Progenitor cell of endocrine pancreas (in vitro differentiated cells): ENCODE results near the gene MED12L. TPM values are rescaled to one million over a fixed set of nuclear protein-coding genes. Genes with fewer than 3 reads are reported as not detected.
"Not testable (repeated sequence)": the region's sequence is repeated elsewhere in the genome, so short reads cannot be mapped to it uniquely, and the experiment has no call there.

Experiments used
- DNase-seq: peaks from one replicate; pipeline ENCODE4 v3.0.0; 2021; ENCODE audit warnings: low spot score; ENCODE audit not compliant: unreplicated experiment
- H3K27ac Mint-ChIP-seq: 2 replicates; pipeline ENCODE4 v1.8.0; 2021; ENCODE audit warnings: mild to moderate bottlenecking, moderate library complexity, mixed read lengths
- H3K27me3 Mint-ChIP-seq: 2 replicates; pipeline ENCODE4 v1.8.0; 2021; ENCODE audit warnings: mixed read lengths
- H3K36me3 Mint-ChIP-seq: 2 replicates; pipeline ENCODE4 v1.8.0; 2022; ENCODE audit warnings: mixed read lengths; ENCODE audit not compliant: insufficient read depth
- H3K4me1 Mint-ChIP-seq: 2 replicates; pipeline ENCODE4 v1.8.0; 2021; ENCODE audit warnings: low read depth, mixed read lengths
- H3K4me3 Mint-ChIP-seq: 2 replicates; pipeline ENCODE4 v1.8.0; 2021; ENCODE audit warnings: low read depth, mild to moderate bottlenecking, moderate library complexity, mixed read lengths
- H3K9me3 Mint-ChIP-seq: 2 replicates; pipeline ENCODE4 v1.8.0; 2021; ENCODE audit warnings: low read depth, mixed read lengths
- total RNA-seq: library from RNA; stranded (reverse); gene quantifications from 2 replicates; pipeline ENCODE4 v1.2.1, GENCODE V29; 2021
- TF ChIP-seq, protein P1 (sequence below): fragments of 200-600 bp; sonication (generic); IDR thresholded peaks from one replicate; pipeline ENCODE4 v1.5.0; 2021; ENCODE audit warnings: antibody characterized with exemption, mild to moderate bottlenecking; ENCODE audit not compliant: unreplicated experiment

MED12L gene
- total RNA-seq, 1 donor from 2014 or later = 8.9 TPM

DNA sequence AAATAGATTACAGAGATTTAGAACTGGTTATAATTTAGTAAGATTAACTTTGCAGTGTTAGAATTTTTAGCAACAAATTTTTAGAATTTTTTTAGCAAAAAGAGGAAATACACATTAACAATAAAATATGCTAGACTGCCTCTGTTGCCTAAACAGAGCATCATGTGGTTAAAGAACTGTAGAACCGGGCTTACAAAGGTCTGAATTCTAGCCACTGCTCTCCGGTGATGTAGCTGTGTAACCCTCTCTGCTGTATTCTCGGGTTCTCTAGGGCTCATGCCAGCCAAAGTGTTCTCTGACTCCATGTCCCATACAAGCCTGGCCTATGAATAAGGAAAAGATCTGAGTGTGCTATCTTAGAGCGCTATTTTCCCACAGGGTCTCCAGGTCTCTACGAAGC is 302.0 kb downstream of the MED12L start:
- Mint-ChIP-seq H3K36me3 (no peaks in the 10 kb centered on the region), H3K27me3 (no peaks in the 10 kb centered on the region)

DNA sequence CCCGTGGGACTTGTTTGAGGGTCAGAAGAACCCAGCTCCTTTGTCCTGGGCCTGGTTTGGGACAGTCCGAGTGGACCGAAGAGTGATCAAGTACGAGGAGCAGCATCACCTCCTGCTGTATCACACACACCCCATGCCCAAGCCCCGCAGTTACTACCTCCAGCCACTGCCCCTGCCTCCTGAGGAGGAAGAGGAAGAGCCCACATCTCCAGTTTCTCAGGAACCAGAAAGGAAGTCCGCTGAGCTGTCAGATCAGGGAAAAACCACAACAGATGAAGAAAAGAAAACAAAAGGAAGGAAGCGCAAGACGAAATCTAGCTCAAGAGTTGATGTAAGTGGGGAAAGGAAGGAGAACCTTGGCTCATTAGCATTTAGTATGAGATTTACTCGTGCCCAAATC is 302.4 kb downstream of the MED12L start:
- Mint-ChIP-seq H3K4me1 (peaks cover 6% of the 10 kb centered on the region), H3K36me3 (no peaks in the 10 kb centered on the region), H3K9me3 (no peaks in the 10 kb centered on the region), H3K4me3 (no peak overlapping the region), H3K27ac (peak overlapping the region; percentile 25), H3K27me3 (no peaks in the 10 kb centered on the region)
- TF ChIP-seq, protein P1, sequence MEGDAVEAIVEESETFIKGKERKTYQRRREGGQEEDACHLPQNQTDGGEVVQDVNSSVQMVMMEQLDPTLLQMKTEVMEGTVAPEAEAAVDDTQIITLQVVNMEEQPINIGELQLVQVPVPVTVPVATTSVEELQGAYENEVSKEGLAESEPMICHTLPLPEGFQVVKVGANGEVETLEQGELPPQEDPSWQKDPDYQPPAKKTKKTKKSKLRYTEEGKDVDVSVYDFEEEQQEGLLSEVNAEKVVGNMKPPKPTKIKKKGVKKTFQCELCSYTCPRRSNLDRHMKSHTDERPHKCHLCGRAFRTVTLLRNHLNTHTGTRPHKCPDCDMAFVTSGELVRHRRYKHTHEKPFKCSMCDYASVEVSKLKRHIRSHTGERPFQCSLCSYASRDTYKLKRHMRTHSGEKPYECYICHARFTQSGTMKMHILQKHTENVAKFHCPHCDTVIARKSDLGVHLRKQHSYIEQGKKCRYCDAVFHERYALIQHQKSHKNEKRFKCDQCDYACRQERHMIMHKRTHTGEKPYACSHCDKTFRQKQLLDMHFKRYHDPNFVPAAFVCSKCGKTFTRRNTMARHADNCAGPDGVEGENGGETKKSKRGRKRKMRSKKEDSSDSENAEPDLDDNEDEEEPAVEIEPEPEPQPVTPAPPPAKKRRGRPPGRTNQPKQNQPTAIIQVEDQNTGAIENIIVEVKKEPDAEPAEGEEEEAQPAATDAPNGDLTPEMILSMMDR = no peak
- no peak for DNase-seq

More for the DNA sequence above, 302.0 kb downstream of the MED12L start:
- H3K4me1 Mint-ChIP-seq = peaks cover 6% of the 10 kb centered on the region
- H3K9me3 Mint-ChIP-seq = no peaks in the 10 kb centered on the region
- no peak overlapping the region for H3K4me3 Mint-ChIP-seq
- peak overlapping the region; percentile 25 for H3K27ac Mint-ChIP-seq
- TF ChIP-seq, protein P1 = no peak
- DNase-seq = no peak

DNA sequence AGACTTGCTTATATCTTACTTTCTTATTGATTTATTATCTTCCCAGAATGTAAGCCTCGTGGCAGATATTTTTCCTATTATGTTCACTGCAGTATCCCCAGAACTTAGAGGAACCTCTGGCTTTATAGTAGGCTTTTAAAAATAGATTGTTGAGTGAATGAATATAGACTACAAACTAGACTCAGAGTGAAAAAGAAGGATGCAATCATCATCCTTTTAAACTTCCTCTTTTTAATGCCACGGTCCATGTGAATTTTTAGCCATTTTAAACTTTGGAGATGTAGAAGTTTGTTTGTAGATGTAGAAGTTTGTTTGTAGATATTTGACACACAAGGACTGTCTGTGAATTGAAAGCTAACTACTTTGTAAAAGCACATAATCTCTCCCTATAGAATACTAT is 306.3 kb downstream of the MED12L start:
- TF ChIP-seq, protein P1 = no peak
- Mint-ChIP-seq H3K27ac (no peak overlapping the region), H3K9me3 (peaks cover 3% of the 10 kb centered on the region), H3K27me3 (no peaks in the 10 kb centered on the region), H3K36me3 (peaks cover 3% of the 10 kb centered on the region), H3K4me1 (no peaks in the 10 kb centered on the region), H3K4me3 (no peak overlapping the region)
- DNase-seq = no peak

DNA sequence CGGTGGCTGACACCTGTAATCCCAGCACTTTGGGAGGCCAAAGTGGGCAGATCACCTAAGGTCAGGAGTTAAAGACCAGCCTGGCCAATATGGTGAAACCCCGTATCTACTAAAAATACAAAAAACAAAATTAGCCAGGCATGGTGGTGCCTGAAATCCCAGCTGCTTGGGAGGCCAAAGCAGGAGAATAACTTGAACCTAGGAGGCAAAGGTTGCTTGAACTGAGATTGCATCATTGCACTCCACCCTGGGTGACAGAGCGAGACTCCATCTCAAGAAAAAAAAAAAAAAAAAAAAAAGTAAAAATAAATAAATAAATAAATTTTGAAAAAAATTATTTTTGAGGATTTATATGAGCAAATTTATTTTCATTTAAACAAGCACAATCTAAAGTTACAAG is 306.7 kb downstream of the MED12L start:
- H3K27me3 Mint-ChIP-seq = not testable (repeated sequence)

DNA sequence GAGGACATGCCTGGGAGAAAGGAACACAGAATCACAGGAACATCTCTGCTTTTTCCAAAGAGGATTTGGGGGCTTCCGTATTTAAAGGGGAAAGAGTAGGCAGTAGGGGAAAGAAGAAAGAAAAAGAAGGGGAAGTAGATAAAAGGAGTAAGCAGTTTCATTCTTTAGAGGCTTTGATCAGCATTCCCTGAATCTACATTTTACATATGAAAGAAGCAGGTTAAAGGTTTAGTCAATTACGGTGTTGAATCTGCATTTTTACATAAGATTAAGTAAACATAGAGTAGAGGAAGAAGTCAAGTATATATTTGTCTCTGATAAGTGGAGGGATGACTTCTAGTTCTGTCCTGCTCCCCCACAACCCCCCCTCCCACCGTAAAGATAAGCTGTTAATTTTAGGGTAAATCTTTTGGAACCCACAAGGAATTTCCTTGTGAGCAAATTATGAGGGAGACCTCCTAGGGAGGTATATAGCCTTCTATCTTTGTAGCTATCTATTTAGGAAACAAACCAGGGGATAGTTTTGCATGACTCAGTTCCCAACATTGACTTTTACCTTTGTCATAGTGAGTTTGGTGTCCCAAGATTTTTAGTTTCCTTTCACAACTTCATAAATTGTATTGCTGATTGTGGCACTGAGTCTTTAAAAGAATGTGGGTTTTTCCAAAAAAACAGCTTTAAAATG is 307.8 kb downstream of the MED12L start:
- Mint-ChIP-seq H3K4me1 (no peaks in the 10 kb centered on the region), H3K9me3 (peaks cover 3% of the 10 kb centered on the region), H3K36me3 (peaks cover 3% of the 10 kb centered on the region), H3K27ac (no peak overlapping the region), H3K27me3 (no peaks in the 10 kb centered on the region), H3K4me3 (no peak overlapping the region)
- TF ChIP-seq, protein P1 = no peak
- DNase-seq = no peak

More for the DNA sequence above, 306.7 kb downstream of the MED12L start:
- H3K4me1 Mint-ChIP-seq, H3K36me3 Mint-ChIP-seq, H3K27ac Mint-ChIP-seq, H3K4me3 Mint-ChIP-seq, H3K9me3 Mint-ChIP-seq, DNase-seq: not testable (repeated sequence)

DNA sequence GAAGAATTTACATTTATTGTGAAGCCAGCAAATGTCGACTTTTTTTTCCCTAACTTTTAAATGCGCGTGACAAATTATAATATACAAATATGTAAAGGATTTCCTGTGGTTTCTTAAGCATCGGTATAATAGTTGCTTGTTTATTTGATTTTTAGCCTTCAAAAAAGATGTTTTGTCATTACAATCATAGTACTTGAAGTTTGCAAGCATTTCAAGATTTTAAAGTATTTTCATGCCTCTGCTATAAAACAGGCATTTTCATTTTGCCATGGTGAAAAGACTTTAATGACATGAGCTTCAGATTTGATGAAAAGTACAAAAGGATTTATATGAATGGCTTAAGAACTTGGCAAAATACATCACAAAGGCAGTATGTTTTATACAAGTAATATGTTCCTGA is 308.5 kb downstream of the MED12L start:
- Mint-ChIP-seq H3K9me3 (peaks cover 3% of the 10 kb centered on the region), H3K4me3 (no peak overlapping the region), H3K27me3 (no peaks in the 10 kb centered on the region), H3K4me1 (no peaks in the 10 kb centered on the region), H3K36me3 (peaks cover 3% of the 10 kb centered on the region), H3K27ac (no peak overlapping the region)
- DNase-seq = no peak
- TF ChIP-seq, protein P1 = no peak
